ENCODE results near the gene PVR.

DNA sequence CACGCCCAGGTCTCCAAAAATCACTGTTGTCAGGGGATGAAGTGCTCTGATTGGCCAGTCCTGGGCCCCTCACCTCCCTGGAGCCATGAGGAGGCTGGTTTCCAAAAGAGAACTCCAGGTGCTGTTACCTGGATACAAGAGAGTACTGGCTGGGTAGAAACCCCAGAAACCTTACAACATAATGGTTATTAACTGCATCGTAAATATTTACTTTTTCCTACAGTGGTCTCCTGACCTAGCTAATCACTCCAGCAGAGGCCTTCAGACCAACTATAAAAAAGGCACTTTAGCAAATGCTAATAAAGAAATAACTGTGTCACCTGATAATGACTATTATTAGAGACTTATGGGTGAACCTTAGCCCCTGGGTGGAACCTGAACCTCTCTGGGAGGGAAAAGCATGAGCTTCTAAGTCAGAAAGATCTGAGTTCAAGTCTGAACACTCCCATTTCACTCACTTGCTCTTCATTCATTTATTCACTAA is 31.9 kb upstream of the PVR start:
- TF ChIP-seq, protein P1, sequence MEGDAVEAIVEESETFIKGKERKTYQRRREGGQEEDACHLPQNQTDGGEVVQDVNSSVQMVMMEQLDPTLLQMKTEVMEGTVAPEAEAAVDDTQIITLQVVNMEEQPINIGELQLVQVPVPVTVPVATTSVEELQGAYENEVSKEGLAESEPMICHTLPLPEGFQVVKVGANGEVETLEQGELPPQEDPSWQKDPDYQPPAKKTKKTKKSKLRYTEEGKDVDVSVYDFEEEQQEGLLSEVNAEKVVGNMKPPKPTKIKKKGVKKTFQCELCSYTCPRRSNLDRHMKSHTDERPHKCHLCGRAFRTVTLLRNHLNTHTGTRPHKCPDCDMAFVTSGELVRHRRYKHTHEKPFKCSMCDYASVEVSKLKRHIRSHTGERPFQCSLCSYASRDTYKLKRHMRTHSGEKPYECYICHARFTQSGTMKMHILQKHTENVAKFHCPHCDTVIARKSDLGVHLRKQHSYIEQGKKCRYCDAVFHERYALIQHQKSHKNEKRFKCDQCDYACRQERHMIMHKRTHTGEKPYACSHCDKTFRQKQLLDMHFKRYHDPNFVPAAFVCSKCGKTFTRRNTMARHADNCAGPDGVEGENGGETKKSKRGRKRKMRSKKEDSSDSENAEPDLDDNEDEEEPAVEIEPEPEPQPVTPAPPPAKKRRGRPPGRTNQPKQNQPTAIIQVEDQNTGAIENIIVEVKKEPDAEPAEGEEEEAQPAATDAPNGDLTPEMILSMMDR (tag by site-specific recombination; IDR thresholded peaks at IDR 0.05), result no peak
- TF ChIP-seq ZNF324 (tag by site-specific recombination; IDR thresholded peaks at IDR 0.05), result no peak
- no peak for TF ChIP-seq ZNF174 (tag by site-specific recombination; IDR thresholded peaks at IDR 0.05)
- TF ChIP-seq ZEB2 (tag by site-specific recombination; IDR thresholded peaks at IDR 0.05), result no peak
- TF ChIP-seq, protein P2, sequence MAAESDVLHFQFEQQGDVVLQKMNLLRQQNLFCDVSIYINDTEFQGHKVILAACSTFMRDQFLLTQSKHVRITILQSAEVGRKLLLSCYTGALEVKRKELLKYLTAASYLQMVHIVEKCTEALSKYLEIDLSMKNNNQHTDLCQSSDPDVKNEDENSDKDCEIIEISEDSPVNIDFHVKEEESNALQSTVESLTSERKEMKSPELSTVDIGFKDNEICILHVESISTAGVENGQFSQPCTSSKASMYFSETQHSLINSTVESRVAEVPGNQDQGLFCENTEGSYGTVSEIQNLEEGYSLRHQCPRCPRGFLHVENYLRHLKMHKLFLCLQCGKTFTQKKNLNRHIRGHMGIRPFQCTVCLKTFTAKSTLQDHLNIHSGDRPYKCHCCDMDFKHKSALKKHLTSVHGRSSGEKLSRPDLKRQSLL (tag by site-specific recombination; IDR thresholded peaks at IDR 0.05), result no peak
- TF ChIP-seq ZNF76 (tag by site-specific recombination; IDR thresholded peaks at IDR 0.05; ENCODE audit: borderline replicate concordance, low read depth), result no peak
- TF ChIP-seq ZNF133 (tag by site-specific recombination; IDR thresholded peaks at IDR 0.05), result no peak
- TF ChIP-seq, protein P3, sequence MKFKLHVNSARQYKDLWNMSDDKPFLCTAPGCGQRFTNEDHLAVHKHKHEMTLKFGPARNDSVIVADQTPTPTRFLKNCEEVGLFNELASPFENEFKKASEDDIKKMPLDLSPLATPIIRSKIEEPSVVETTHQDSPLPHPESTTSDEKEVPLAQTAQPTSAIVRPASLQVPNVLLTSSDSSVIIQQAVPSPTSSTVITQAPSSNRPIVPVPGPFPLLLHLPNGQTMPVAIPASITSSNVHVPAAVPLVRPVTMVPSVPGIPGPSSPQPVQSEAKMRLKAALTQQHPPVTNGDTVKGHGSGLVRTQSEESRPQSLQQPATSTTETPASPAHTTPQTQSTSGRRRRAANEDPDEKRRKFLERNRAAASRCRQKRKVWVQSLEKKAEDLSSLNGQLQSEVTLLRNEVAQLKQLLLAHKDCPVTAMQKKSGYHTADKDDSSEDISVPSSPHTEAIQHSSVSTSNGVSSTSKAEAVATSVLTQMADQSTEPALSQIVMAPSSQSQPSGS (tag by site-specific recombination; IDR thresholded peaks at IDR 0.05; ENCODE audit: low read depth), result no peak

All from HEK293 (cell line).